ENCODE data around the gene UTY.

GRCh38 chrY:13233118-13233517, 246.7 kb downstream of the UTY start:
- TF ChIP-seq ZBTB33 (IDR thresholded peaks at IDR 0.05) (no peak), RAD21 (IDR thresholded peaks at IDR 0.05) (no peak), CTCF (IDR thresholded peaks at IDR 0.05; ENCODE audit: low read depth, low read length, missing input control) (no peak), REST (IDR thresholded peaks at IDR 0.05) (no peak), FOXA1 (IDR thresholded peaks at IDR 0.05) (no peak), MAX (IDR thresholded peaks at IDR 0.05) (no peak), ATF3 (IDR thresholded peaks at IDR 0.05) (no peak), EGR1 (IDR thresholded peaks at IDR 0.05; ENCODE audit: low read depth in 2 of 2) (no peak), JUND (IDR thresholded peaks at IDR 0.05) (no peak), GABPA (IDR thresholded peaks at IDR 0.05 in 1 of 2, conservative IDR thresholded peaks at IDR 0.05 in 1 of 2) (no peak), RXRA (IDR thresholded peaks at IDR 0.05) (no peak), YY1 (IDR thresholded peaks at IDR 0.05) (no peak), SP1 (IDR thresholded peaks at IDR 0.05) (no peak)
